ENCODE measurements around the gene FBXO17.
"Not testable (repeated sequence)": the region's sequence is repeated elsewhere in the genome, so short reads cannot be mapped to it uniquely, and the experiment has no call there.

Gene FBXO17

GRCh38 chr19:38979812-38980211 is 4.3 kb upstream of the FBXO17 start:
- no peak for DNase-seq

- no peak for DNase-seq
These were observed 2.8 kb upstream of the FBXO17 start for GRCh38 chr19:38978326-38978689.

DNA sequence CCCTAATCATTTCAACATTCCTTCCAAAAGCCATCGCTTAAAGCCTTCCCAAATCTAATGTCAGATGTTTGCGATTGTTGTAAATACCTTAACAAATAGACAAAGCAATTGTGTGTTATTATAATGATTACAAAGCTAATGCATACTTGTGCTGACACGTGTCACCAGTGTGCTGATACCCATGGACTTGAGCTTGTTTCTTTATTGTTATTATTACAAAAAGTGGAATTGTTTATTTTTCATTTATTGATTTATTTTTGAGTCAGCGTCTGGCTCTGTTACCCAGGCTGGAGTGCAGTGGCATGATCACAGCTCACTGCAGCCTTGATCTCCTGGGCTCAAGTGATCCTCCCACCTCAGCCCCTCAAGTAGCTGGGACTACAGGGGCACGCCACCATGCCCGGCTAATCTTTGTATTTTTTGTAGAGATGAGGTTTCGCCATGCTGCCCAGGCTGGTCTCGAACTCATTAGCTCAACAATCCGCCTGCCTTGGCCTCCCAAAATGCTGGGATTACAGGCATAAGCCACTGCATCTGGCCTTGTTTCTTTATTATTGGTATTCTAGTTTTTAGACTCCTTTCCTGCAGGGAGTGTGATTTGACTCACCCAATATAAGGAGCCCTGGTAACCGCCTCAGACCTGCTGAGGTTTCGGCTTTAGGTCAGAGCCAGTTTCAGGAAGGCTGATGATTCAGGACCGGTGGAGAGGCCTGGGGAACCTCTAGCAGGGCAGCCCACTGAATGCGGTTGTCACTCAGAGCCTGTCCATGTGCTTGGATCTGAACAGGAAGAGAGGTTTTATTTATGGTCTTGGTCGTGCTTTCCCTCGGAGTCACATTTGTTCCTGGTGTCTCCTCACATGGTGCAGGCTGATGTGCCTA is 2.1 kb upstream of the FBXO17 start:
- DNase-seq, result peak; percentile 17

DNA sequence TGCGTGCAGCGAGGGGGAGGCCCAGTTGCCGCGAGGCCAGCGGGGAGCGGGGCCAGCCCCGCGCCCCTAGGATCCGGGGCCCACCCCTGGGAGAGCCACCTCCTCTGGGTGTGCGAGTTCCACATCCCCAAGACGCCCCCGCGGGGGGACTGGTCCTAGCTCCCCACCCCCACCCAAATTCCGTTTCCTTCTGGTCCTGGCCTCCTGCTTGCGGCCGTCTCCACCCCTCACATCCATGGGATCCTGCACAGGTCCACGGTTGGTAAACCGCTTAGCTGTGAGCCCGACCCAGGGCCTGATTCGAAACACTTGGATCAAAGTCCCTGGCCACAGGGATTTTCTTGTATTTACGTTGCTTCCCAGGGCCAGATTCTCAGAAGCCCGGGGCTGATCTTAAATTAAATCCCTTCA is 324 bp upstream of the FBXO17 start:
- DNase-seq, result no peak

DNA sequence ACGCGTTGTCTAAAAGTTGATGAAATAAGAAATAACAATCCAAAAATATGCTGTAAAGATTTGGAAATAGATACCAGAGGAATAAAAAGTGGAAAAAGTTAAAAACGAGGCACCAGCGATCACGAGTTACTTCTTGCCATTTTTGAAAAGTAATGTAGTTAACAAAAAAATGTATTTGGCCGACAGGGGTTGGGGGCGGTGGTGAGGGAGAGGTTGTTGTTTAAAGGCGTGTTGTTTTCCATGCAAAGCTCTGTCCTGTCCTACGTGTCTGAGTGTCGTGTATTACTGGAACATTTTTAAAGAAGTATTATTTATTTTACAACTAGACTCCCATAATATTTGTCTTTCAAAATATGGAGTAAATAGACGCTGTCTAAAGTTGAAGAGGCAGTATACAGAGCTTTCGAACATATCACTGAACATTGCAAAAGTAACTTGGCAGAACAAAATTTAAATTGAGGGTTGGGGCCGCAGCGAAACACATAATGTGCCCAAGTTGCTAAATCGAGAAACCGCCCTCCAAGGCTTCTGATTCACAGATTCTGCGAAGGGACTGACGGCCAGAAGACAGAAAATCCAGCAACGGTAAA is 823 bp downstream of the FBXO17 start:
- no peak for DNase-seq

GRCh38 chr19:38971672-38972071 is 3.9 kb downstream of the FBXO17 start:
- DNase-seq, result no peak

DNA sequence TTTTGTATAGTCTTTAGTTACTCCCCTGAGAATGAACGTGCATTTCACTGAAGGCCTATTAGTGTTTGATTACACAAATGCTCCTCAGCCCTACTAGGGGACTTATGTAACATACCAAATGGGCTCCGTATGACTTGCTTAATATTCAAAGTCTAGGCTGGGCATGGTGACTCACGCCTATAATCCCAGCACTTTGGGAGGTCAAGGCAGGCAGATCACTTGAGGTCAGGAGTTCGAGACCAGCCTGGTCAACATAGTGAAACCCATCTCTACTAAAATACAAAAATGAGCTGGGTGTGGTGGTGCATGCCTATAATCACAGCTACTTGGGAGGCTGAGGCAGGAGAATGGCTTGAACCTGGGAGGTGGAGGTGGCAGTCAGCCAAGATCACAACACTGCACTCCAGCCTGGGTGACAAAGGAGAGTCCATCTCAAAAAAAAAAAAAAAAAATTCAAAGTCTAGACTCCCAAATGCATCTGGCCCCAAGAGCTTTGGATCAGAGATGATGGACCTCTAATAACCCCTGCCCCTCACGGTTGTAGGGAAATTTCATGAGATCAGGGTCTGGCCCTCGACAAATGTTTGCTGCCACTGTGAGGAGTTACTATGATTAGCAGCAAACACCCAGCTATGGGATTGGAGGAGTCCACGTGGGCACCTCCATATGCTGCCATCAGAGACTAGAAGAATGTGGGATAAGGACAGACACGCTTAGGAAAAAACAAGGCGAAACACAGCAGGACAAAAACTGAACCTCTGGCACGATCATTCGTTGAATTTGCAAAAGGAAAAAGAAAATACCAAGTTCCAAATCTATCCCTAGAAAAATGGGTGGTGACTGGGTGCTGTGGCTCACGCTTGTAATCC is 4.6 kb downstream of the FBXO17 start:
- no peak for DNase-seq

GRCh38 chr19:38966149-38966548 is 9.4 kb downstream of the FBXO17 start:
- not testable (repeated sequence) for DNase-seq

DNA sequence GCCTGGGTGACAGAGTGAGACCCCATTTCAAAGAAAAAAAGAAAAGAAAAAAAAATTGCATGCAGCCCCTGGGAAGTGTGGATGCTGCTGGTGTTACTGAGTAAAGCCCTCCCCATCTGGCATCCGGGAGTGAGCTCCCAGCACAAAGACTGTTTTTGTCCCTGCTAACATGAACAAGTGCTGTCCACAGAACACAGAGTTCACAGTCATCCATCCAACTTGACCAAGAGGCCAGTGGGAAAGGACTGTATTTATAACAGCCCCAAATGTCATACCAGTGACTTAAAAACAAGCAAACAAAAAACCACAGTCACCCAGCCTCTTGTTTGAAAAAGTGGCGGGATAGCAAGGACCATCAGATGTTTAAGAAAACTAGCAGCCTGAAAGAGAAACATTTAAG is 10.8 kb downstream of the FBXO17 start:
- no peak for DNase-seq

DNA sequence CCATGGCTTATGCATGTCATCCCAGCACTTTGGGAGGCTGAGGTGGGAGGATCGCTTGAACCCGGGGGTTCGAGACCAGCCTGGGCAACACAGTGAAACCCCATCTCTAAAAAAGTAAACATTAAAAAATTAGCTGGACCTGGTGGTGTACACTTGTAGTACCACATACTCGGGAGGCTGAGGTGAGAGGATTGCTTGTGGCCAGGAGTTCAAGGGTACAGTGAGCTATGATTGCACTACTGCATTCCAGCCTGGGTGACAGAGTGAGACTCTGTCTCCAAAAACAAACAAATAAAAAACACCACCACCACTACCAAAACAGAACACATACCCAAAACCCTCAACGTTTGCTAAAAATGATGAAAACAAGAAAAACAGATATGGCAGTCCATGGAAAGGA is 15.9 kb downstream of the FBXO17 start:
- DNase-seq, result no peak

DNA sequence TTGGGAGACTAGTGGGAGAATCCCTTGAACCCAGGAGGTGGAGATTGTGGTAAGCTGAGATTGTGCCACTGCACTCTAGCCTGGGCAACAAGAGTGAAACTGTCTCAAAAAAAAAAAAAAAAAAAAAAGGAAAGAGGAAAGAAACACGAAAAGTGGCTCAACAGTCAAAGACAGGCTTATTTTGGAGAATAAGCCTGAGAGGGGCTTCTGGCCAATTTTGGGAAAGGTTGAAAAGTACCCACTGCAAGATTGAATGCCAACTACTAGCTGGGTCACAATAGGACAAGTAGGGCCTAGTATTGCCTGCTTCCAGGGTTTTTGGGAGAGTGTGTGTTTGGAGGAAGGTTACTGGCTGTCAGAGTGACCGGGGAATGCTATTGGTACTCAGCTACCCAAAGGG is 17.2 kb downstream of the FBXO17 start:
- no peak for DNase-seq

GRCh38 chr19:38956264-38956663 is 19.3 kb downstream of the FBXO17 start:
- no peak for DNase-seq

DNA sequence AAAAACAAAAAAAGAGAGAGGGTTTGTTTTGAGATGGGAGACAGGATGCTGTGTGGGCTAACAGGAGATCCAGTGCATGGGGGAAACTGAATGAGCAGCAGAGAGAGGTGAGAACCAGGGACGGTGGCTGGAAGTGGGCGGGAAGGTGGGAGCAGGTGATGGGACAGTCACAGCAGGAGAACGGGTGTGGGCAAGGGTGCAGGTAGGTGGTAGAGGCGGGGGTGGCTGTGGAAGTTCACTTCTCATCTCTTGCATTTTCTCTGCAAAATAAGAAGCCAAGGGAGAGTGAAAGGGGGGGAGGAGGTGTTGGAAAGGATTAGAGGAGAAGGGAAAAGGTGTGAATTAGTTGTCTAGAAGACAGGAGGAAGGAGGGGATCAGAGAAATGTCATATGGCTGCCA is 21.9 kb downstream of the FBXO17 start:
- DNase-seq, result no peak

GRCh38 chr19:38952395-38953165 is 23.0 kb downstream of the FBXO17 start:
- no peak for DNase-seq

DNA sequence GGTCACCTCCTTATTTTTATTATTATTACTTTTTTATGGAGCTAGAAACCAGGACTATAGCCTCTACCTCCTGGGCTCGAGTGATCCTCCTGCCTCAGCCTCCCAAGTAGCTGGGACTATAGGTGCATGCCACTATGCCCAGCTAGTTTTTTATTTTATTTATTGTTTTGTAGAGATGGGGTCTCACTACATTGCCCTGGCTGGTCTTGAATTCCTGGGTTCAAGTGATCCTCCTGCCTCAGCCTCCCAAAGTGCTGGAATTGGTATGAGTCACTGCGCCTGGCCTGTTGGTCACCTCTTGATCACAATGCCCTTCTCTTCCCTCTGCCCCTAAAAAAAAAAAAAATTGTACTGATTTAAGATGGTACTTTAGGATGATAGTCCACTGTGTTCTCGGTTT is 24.4 kb downstream of the FBXO17 start:
- DNase-seq, result no peak

DNA sequence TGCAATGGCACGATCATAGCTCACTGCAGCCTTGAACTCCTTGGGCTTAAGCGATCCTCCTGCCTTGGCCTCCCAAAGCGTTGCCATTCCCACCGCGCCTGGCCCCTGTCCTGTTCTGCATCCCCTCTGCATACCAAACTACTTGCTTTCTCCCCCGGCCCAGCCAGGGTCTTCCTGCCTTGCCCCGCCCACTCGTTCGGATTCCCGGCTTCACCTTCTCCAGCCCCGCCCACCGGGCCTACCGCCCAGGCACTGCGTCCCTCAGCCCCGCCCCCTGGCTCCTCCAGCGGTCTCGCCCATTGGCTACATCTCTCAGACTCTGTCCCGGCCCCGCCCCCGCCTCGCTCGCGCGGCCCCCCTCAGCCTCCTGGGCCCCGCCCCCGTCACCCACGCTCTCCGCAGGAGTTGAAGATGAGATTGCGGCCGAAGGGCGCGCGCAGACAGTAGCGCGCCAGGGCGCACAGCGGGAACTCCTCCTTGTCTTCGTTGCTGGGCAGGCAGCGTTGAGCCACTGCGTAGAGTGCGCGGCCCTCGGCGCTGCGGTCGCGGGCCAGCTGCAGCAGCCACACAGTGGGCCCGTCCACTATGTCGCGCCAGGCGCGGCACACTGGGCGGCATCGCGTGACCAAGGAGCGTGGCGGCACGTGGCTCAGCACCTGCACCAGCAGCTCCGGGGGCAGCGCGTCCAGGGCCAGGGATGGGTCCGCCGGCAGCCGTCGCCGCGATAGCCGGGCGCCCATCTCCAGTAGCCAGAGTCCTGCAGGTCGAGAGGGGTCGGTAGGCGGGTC is 25.8 kb downstream of the FBXO17 start:
- DNase-seq, result peak; percentile 86

GRCh38 chr19:38946229-38947010 is 29.1 kb downstream of the FBXO17 start:
- DNase-seq, result no peak

DNA sequence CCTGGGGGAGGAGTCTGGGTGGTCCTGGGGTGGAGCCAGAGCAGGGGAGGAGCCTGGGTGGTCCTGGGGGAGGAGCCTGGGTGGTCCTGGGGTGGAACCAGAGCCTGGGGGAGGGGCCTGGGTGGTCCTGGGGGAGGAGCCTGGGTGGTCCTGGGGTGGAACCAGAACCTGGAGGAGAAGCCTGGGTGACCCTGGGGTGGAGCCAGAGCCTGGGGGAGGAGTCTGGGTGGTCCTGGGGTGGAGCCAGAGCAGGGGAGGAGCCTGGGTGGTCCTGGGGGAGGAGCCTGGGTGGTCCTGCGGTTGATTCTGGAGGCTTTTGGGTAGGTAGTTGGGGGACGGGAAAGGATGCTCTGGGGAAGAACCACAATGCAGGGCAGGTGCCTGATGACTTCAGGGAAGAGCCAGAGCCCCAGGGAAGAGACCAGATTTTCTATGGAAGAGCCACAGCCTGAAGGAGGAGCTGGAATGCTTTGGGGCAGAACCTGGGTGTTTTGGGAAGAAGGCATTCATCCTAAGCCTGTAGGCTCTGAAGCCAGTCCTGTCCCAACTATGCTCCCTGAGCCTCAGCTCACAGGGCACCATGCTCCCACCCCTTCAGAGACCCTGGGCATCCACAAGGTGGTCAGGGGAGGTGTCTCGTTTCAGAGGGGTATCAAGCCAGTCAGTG is 29.8 kb downstream of the FBXO17 start:
- no peak for DNase-seq

DNA sequence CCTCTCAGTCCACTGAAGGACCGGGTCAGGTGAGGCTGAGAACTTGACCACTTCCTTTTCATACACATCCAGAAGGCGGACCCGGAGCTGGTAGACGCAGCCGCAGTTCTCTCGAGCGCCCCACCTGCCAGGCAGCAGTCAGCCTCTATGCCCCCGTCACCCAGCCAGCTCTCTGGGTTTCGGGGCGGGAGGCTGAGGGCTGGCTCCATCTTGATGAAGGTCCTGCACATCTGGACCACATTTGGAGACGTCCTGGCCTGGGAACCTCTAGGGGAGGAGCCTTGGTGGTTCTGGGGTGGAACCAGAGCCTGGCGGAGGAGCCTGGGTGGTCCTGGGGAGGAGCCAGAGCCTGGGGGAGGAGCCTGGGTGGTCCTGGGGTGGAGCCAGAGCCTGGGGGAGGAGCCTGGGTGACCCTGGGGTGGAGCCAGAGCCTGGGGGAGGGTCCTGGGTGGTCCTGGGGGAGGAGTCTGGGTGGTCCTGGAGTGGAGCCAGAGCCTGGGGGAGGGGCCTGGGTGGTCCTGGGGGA is 30.5 kb downstream of the FBXO17 start:
- DNase-seq, result no peak

- no peak for DNase-seq
These were observed 32.9 kb downstream of the FBXO17 start for GRCh38 chr19:38942471-38943181.
